CD4-positive, alpha-beta T cell treated with Interleukin-4 for 1 hour (primary cell): ENCODE results near the gene PSMD12.
"Not testable (repeated sequence)": the region's sequence is repeated elsewhere in the genome, so short reads cannot be mapped to it uniquely, and the experiment has no call there.

Experiments used
- DNase-seq, 2 donors: peaks; one replicate each; pipeline ENCODE4 v3.0.0-alpha.2; 2020 to 2022

The PSMD12 gene

DNA sequence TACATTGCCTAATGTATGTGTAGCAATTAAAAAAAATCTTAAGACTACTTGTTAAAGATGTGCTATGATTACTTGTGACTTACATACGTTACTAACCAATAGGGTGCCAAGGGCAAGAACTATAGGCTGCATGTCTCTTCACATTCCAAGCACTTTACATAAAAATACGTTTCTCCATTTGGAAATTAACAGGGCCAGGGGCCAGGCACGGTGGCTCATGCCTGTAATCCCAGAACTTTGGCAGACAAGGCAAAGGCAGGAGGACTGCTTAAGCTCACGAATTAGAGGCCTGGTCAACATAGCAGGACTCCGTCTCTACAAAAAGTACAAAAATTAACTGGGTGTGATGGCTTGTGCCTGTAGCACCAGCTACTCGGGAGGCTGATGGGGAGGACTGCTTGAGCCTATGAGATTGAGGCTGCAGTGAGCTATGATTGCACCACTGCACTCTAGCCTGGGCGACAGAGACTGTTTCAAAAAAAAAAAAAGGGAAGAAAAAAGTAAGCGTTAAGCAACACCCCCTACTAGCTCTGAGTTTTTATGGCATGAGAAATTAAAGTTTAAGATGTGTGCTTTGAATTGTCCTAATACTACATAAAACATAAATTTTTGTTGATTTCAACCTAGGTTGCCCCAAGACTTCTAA lies 12.3 kb downstream of the PSMD12 start:
- DNase-seq, result no peak

DNA sequence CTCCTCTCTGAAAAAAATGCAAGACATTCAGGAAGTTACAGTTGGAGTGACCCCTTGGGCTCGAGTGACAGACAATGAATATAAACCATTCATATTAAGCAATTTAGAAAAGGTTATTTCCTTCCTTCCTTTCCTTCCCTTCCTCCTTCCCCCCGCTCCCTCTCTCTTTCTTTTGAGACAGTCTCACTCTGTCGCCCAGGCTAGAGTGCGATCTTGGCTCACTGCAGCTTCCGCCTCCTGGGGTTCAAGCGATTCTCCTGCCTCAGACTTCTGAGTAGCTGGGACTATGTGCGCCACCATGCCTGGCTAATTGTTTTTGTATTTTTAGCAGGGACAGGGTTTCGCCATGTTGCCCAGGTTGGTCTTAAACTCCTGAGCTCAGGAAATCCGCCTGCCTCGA lies 13.2 kb downstream of the PSMD12 start:
- DNase-seq, result no peak

DNA sequence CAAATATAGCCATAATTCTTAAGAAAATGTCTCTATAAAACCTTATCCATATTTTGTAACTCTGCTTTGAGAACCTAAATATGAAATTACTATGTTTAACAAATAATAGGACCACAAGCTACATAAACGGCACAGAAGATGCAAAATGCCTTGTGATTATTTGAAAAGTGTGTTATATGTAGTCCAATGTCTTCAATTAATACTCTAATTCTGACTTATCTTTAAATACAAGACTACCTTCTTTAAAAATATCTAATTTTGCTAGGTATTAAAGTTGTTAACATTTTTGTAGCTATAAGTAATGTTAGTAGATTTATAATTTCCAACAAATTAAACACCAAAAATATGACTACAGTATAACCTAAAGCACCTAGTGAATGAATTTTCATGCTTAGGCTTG lies 17.0 kb downstream of the PSMD12 start:
- no peak for DNase-seq

DNA sequence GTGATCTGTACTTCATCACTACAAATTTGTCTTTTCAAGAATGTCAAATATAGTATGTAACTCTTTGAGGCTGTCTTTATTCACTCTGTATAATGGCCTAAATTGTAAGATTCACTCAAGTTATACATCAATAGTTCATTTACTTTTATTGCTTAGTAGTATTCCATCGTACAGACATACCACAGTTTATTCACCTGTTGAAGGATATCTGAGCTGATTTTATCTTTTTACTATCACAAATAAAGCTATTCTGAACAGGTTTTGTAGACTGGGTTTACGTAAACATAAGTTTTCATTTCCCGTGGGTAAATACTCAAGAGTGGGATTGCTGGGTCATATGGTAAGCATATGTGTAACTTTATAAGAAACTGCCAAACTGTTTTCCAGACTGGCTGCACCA lies 18.6 kb downstream of the PSMD12 start:
- DNase-seq, result no peak

DNA sequence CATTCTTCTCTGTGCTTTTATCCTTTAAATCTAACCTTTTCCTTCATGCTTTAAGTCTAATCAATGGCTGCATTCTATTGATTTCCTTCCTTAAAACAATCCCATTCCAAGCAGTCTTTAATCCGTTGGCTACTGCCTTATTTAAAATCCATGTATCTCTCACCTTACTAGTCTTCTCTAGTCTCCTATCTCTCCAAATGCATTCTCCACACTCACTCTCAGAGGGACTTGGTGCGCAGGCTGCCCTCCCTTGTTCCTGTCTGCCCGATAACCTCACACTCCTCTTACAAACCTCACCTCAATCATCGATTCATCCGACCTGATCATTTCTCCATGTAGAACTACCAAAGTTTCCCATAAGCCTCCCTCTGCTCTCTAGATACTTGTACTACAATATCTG lies 23.1 kb downstream of the PSMD12 start:
- no peak for DNase-seq

DNA sequence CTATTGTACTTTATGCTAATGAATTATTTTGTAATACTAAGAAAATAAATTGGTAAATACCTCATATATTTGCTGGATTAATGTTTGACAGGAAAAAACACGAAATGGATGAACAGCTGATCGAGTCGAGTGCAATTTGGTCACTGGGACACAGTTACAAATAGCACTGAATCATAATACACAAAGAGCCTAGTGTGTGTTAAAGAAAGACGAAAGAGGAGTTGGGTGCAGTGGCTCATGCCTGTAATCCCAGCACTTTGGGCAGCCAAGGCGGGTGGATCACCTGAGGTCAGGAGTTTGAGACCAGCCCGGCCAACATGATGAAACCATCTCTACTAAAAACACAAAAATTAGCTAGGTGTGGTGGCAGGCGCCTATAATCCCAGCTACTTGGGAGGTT lies 28.0 kb downstream of the PSMD12 start:
- not testable (repeated sequence) for DNase-seq

DNA sequence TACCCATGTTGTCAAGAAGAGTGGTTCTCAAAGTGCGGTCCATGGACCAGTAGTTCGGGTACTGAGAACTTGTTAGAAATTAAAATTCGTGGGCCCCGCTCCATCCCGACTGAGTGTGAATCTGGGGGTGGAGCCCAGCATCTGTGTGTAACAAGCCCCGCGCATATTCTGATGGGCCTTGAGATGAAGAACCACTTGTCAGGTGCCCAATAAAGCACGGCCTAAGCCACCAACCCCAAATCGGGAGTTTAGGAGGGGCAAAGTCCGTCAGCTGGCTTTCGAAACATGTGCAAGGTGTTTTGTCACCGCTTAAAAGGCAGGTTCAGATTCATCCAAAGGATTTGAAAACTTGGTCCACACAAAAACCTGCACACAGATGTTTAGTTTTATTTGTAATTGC lies 29.5 kb downstream of the PSMD12 start:
- DNase-seq, result no peak

DNA sequence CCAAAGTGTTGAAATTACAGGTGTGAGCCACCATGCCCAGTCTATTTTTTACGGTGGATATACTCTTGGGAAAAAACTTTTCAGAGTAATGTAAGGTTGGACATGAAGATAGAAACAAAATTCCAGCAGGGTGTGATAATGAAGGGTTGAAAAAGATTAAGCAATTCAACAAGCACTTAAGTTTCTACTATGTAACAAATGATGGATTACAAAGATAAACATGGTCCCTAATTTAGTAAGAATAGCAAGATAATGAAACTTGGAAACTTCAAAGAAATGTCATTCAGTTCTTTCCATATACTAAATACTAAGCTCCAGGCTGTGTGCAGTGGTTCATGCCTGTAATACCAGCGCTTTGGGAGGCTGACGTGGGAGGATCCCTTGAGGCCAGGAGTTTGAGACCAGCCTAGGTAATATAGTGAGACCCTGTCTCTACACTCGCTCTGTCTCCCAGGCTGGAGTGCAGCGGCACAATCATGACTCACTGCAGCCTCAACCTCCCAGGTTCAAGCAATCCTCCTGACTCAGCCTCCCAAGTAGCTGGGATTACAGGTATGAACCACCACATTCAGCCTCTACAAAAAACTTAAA lies 31.0 kb downstream of the PSMD12 start:
- DNase-seq, result no peak

DNA sequence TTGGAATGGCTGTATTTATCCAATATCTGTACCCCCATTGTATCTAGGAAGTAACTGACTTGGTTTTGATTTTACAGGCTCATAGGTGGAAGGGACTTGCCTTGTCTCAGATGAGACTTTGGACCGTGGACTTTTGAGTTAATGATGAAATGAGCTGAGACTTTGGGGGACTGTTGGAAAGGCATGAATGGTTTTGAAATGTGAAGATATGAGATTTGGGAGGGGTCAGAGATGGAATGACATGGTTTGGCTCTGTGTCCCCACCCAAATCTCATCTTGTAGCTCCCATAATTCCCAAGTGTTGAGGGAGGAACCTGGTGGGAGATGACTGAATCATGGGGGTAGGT lies 34.2 kb downstream of the PSMD12 start:
- DNase-seq, result not testable (repeated sequence)

DNA sequence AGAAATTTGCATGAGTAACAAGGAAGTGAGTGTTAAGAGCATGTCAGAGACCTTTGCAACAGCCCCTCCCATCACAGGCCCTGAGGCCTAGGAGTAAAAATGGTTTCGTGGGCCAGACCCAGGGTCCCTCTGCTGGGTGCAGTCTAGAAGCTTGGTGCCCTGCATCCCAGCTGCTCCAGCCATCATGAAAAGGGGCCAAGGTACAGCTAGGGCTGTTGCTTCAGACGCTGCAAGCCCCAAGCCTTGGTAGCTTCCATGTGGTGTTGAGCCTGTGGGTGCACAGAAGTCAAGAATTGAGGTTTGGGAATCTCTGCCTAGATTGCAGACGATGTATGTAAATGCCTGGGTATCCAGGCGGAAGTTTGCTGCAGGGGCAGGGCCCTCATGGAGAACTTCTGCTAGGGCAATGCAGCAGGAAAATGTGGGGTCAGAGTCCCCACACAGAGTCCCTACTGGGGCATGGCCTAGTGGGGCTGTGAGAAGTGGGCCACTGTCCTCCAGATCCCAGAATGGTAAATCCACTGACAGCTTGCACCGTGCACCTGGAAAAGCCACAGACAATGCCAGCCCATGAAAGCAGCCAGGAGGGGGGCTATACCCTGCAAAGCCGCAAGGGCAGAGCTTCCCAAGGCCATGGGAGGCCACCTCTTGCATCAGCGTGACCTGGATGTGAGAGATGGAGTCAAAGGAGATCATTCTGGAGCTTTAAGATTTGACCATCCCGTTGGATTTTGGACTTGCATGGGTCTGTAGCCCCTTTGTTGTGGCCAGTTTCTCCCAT lies 34.8 kb downstream of the PSMD12 start:
- not testable (repeated sequence) for DNase-seq

DNA sequence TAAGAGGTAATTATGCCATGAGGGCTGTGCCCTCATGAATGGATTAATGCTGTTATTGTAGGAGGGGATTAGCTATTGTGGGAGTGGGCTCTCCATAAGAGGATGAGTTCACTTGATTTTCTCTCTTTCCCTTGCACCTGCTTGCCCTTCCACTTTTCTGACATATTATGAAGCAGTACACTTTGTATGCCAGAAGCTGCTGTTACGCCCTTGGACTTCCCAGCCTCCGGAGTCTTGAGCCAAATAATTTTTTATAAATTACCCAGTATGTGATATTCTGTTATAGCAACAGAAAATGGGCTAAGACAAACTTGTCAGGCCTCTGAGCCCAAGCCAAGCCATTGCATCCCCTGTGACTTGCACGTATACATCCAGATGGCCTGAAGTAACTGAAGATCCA lies 38.4 kb downstream of the PSMD12 start:
- no peak for DNase-seq

DNA sequence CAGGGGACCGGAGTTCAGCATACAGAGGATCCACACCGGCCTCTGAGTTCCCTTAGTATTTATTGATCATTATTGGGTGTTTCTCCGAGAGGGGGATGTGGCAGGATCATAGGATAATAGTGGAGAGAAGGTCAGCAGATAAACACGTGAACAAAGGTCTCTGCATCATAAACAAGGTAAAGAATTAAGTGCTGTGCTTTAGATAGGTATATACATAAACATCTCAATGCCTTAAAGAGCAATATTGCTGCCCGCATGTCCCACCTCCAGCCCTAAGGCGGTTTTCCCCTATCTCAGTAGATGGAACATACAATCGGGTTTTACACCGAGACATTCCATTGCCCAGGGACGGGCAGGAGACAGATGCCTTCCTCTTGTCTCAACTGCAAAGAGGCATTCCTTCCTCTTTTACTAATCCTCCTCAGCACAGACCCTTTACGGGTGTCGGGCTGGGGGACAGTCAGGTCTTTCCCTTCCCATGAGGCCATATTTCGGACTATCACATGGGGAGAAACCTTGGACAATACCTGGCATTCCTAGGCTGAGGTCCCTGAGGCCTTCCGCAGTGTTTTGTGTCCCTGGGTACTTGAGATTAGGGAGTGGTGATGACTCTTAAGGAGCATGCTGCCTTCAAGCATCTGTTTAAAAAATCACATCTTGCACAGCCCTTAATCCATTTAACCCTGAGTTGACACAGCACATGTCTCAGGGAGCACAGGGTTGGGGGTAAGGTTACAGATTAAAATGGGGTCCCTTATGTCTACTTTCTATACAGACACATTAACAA lies 39.2 kb downstream of the PSMD12 start:
- DNase-seq, result not testable (repeated sequence)

DNA sequence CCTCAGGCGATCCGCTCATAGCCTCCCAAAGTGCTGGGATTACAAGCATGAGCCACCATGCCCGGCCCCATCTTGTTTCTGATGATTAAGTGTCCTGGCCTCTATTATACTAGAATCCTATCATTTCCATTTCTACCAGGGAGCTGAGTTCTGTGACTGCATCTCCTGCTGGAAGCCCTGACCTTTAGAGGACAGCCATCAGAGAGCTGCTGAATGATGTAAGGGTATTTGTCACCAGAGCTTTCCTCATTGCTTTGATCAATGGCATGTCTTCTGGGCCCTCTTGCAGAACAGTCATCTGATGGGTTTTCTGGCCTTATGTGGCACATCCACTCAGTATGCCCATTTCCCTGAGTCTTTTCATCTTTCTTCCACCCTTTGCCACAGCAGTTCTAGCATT lies 39.9 kb downstream of the PSMD12 start:
- DNase-seq, result no peak

DNA sequence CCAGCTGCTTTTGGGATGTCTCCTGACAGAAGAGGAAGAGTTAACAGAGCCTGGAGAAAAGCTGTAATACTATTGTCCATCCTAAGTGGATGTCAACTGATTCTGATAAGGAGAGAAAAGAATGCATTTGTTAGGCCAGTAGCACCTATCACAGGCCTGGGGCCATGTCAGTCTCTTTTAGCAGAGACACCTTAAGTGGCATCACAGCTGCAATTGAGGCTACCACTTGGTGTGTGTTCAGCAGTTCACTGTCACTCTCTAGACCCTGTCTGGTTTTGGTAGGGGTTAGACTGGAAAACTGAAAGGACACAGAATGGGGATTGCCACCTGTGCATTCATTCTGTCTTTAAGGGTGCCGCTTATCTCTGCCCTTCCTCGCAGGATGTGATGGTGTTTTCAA lies 42.0 kb downstream of the PSMD12 start:
- no peak for DNase-seq

DNA sequence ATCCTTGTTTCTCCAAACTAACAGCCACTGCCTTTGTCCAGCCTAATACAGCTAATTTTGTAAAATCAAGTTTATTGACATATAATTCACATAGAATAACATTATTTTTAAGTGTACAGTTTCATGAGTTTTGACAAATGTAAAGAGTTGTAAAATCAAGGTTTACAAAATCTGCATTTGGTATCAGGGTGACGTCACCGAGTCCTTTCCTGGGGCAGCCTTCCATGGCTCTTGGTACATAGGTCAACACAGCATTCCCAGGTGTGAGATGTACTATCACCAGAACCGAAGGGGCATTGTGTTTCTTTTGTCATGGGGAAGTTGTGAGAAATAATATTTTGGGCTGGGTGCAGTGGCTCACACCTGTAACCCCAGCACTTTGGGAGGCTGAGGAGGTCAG lies 42.9 kb downstream of the PSMD12 start:
- DNase-seq, result no peak

DNA sequence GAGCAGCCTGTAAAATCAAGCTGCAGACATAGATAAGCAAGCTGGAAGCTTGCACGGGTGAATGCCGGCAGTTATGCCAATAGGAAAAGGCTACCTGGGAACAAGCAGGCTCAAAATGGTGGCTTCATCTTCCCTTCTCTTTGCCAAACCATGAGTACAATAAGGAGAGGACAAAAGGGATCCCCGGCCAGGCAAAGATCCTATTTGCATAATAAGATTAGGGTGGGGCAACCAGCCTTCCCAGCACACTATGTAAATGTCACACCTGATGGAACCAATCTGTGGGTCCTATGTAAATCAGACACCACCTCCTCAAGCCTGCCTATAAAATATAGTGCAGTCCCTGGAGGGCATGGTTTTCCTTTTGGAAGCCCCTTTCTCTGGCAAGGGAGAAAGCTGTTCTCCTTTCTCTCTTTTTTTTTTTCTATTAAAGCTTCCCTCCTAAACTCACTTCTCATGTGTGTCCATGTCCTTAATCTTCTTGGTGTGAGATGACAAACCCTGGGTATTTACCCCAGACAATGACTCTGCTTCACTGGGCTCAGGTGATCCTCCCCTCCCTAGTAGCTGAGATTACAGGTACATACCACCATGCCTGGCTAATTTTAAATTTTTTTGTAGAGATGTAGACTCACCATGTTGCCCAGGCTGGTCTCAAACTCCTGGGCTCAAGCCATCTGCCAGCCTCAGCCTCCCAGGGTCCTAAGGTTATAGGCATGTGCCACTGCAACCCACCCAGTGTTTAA lies 44.2 kb downstream of the PSMD12 start:
- DNase-seq, result no peak

DNA sequence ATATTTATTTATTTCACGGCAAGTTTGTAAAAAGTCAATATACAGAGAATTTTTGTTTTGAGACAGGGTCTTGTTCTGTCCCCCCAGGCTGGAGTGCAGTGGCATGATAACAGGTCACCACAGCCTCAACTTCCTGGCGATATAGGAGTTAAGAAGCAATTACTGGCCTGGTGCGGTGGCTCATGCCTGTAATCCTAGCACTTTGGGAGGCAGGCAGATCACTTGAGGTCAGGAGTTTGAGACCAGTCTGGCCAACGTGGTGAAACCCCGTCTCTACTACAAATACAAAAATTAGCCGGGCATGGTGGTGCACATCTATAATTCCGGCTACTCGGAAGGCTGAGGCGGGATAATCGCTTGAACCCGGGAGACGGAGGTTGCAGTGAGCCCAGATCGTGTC lies 44.9 kb downstream of the PSMD12 start:
- not testable (repeated sequence) for DNase-seq

DNA sequence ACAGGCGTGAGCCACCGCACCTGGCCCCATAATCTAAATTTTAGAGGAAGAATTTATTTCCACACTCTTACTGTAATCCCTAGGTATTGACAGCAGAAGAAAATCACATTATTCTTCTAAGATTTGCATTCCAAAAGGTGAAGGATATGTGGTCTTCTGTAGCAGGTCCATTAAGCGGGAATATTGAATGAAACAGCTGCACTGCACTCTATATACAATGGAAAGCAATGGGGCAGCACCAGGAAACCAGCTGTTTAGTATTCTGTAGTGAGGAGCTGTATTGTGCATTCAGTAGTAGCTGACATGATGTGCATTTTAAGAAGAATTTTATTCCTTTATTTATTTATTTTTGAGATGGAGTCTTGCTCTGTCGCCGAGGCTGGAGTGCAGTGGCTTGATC lies 49.6 kb downstream of the PSMD12 start:
- no peak for DNase-seq

DNA sequence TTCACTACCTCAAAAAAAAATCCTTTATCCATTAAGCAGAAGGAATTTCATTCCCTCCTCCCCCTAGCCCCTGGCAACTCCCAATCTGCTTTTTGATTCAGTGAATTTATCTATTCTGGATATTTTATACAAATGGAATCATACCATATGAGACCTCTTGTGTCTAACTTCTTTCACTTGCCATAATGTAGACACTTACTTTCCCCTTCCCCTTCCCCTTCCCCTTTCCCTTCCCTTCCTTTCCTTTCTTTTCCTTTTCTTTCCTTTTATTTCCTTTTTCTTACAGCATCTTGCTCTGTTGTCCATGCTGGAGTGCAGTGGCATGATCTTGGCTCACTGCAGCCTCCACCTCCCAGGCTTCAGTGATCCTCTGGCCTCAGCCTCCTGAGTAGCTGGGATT lies 50.5 kb downstream of the PSMD12 start:
- no peak for DNase-seq

DNA sequence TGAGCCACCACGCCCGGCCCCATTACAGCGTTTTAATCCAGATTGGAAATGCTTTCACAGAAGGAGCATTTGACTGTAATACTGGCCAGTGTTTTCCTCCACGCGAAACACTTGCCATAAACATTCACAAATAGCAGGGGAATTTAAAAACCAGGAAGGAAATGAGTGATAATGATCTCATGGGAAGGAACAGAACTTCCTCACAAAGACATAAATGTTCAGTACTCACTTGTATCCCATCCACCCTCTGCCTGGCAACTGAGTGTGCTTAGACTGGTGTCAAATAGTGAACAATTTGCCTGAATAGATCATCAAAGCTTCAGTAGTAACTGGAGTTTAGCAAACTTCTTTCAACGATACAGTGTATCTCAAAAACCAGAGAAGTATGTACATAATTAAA lies 54.1 kb downstream of the PSMD12 start:
- no peak for DNase-seq

DNA sequence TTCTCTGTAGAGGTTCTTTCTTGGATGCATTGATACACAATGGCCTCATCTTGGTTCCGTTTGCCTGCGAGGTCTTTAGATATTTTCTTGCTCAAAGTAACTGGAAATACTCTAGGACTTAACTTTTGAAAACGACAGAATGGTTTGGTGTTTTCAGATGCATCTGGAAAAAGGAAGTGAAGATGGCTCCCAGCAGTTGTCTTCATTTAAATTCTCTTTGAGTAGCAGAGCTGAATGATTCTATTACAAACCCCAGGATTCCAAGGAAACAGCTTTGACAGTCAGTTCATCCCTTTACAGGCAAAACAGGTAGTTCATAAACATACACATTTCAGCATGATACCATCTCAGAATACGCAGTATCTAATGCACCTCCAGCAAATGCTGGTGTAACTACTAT lies 54.8 kb downstream of the PSMD12 start:
- no peak for DNase-seq

DNA sequence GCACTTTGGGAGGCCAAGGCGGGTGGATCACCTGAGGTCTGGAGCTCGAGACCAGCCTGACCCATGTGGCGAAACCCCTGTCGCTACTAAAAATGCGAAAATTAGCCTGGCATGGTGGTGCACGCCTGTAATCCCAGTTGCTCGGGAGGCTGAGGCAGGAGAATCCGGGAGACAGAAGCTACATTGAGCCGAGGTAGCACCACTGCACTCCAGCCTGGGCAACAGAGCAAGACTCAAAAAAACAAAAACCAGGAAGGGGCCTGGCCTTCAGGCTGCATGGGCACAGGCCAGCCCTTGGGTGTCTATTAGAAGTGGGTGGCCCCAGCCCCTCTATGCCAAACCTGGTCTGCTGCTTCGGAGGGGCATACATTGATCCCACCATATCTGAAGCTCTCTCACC lies 56.0 kb downstream of the PSMD12 start:
- DNase-seq, result no peak
